Stimulated activated CD8-positive, alpha-beta memory T cell treated with anti-CD3 and anti-CD28 coated beads, Interleukin-15, amount 100 ng/mL, for 48 hours (primary cell): Measurements from ENCODE around the gene CHST3.
"Not testable (repeated sequence)": the region's sequence is repeated elsewhere in the genome, so short reads cannot be mapped to it uniquely, and the experiment has no call there.

Source experiments
- DNase-seq, 2 donors: peaks; one replicate each; pipeline ENCODE4 v3.0.0-alpha.2; 2020; ENCODE audit warnings: low read depth in 2 of 2

CHST3 gene

GRCh38 chr10:71988895-71989294, 24.7 kb downstream of the CHST3 start:
- DNase-seq: not testable (repeated sequence)

GRCh38 chr10:71989661-71990454, 25.7 kb downstream of the CHST3 start:
- DNase-seq: no peak

GRCh38 chr10:71990706-71991269, 26.6 kb downstream of the CHST3 start:
- DNase-seq: no peak

GRCh38 chr10:71995449-71995848, 31.3 kb downstream of the CHST3 start:
- DNase-seq: no peak

- no peak for DNase-seq
Observed at GRCh38 chr10:71995887-71996575, 31.8 kb downstream of the CHST3 start.

GRCh38 chr10:71996592-71997371, 32.6 kb downstream of the CHST3 start:
- DNase-seq: no peak

- no peak for DNase-seq
Observed at GRCh38 chr10:71998119-71998839, 34.1 kb downstream of the CHST3 start.

- no peak for DNase-seq
Observed at GRCh38 chr10:71998840-71999194, 34.6 kb downstream of the CHST3 start.

GRCh38 chr10:71999360-72000072, 35.3 kb downstream of the CHST3 start:
- DNase-seq: no peak

- DNase-seq: no peak
Observed at GRCh38 chr10:72000073-72001032, 36.2 kb downstream of the CHST3 start.

- DNase-seq: no peak
Observed at GRCh38 chr10:72001033-72001395, 36.8 kb downstream of the CHST3 start.

- DNase-seq: no peak
Observed at GRCh38 chr10:72002354-72003295, 38.4 kb downstream of the CHST3 start.

- no peak for DNase-seq
Observed at GRCh38 chr10:72006026-72006425, 41.8 kb downstream of the CHST3 start.

- no peak for DNase-seq
Observed at GRCh38 chr10:72007246-72007892, 43.2 kb downstream of the CHST3 start.

GRCh38 chr10:72008096-72008981, 44.1 kb downstream of the CHST3 start:
- no peak for DNase-seq

- no peak for DNase-seq
Observed at GRCh38 chr10:72009051-72009424, 44.8 kb downstream of the CHST3 start.

GRCh38 chr10:72009425-72010081, 45.4 kb downstream of the CHST3 start:
- DNase-seq: no peak
